ENCODE data around the gene REEP3. TPM values are rescaled to one million over a fixed set of nuclear protein-coding genes. Genes with fewer than 3 reads are reported as not detected.

Gene REEP3
- total and polyA plus RNA-seq, 2 of the 4 experiments (the other 2 are of a cell fraction), result 11.7 to 28.9 TPM

GRCh38 chr10:63641366-63641765 lies 120.2 kb downstream of the REEP3 start:
- Histone ChIP-seq H2AFZ (replicated peaks; ENCODE audit: low read length, poor library complexity) (no peak overlapping the region), H4K8ac (ENCODE audit: low read depth in 2 of 2, low read length in 2 of 2) (no peak overlapping the region), H2BK20ac (ENCODE audit: low read depth, low read length) (no peak overlapping the region), H4K5ac (ENCODE audit: low read depth, low read length) (no peak overlapping the region), H3K4ac (ENCODE audit: low read depth, low read length) (no peak overlapping the region), H4K20me1 (ENCODE audit: insufficient read depth, low read length) (no peaks in the 10 kb centered on the region), H3K23ac (ENCODE audit: low read depth, low read length) (no peak overlapping the region), H3K56ac (ENCODE audit: extremely low read depth, insufficient read depth, low read length) (no peak overlapping the region), H3K79me1 (ENCODE audit: low read depth in 1 of 2, low read length in 2 of 2) (no peaks in the 10 kb centered on the region), H3K27ac (ENCODE audit: insufficient read depth, low read length) (no peak overlapping the region), H2BK120ac (ENCODE audit: low read depth, low read length) (no peak overlapping the region), H3K4me3 (ENCODE audit: insufficient read depth, low read depth, low read length) (no peak overlapping the region), H2AK5ac (ENCODE audit: low read depth, low read length) (no peak overlapping the region), H2BK15ac (ENCODE audit: low read depth, low read length) (no peak overlapping the region), H3K9me3 (ENCODE audit: control insufficient read depth, insufficient read depth, low read length) (no peaks in the 10 kb centered on the region), H3K4me2 (ENCODE audit: low read depth, low read length) (no peak overlapping the region), H4K91ac (ENCODE audit: insufficient read depth, low read depth, low read length) (no peak overlapping the region), H3K18ac (ENCODE audit: low read depth, low read length) (no peak overlapping the region), H3K36me3 (ENCODE audit: control insufficient read depth, insufficient read depth, low read length) (no peaks in the 10 kb centered on the region), H3K27me3 (ENCODE audit: control insufficient read depth, insufficient read depth, low read length) (no peaks in the 10 kb centered on the region), H3K4me1 (ENCODE audit: control insufficient read depth, insufficient read depth, low read length) (peaks cover 2% of the 10 kb centered on the region; the same call in 1 of the 2 replicates), H2AK9ac (replicated peaks; ENCODE audit: low read depth, low read length, poor library complexity) (no peak overlapping the region), H3K9me1 (ENCODE audit: insufficient read depth, low read length) (no peaks in the 10 kb centered on the region), H3K14ac (replicated peaks; ENCODE audit: low read depth, low read length) (no peak overlapping the region), H3K9ac (ENCODE audit: low read depth, low read length) (no peak overlapping the region), H2BK5ac (ENCODE audit: low read depth, low read length, poor library complexity, severe bottlenecking) (no peak overlapping the region)
- in situ Hi-C loops (cut with MboI; ENCODE audit: low sequenced_read_pairs) (no loop called here), dilution Hi-C loops (cut with HindIII; ENCODE audit: low sequenced_read_pairs, unreplicated experiment) (no loop called here), intact Hi-C loops (cut with micrococcal nuclease) (no loop called here)
- ATAC-seq (ENCODE audit: low read depth), result no peak
- POLR2A ChIA-PET (ENCODE audit: unreplicated experiment), result interaction anchor here (0.6 kb wide), 1 partner anchor 20 kb away, joined by 3 read pairs; no protein-coding TSS in a partner anchor
- CTCF ChIA-PET, result interaction anchor here (0.6 kb wide), 1 partner anchor 41 kb away, joined by 5 read pairs; no protein-coding TSS in a partner anchor
- BruUV-seq (replicated peaks), result no TSS peak
- TF ChIP-seq NFE2L2 (IDR thresholded peaks at IDR 0.05; ENCODE audit: low read depth, low read length) (no peak), CEBPB (IDR thresholded peaks at IDR 0.05; ENCODE audit: low read depth, low read length) (no peak), MAFK (IDR thresholded peaks at IDR 0.05; ENCODE audit: low read depth, low read length) (no peak), MAZ (IDR thresholded peaks at IDR 0.05; ENCODE audit: borderline replicate concordance, low read depth, low read length) (no peak), BHLHE40 (IDR thresholded peaks at IDR 0.05; ENCODE audit: low read depth, low read length) (no peak), CHD1 (IDR thresholded peaks at IDR 0.05; ENCODE audit: low read depth, low read length) (no peak), CTCF (conservative IDR thresholded peaks at IDR 0.05; ENCODE audit: low read depth, low read length) (no peak)
- DNase-seq, result no peak

Measured in IMR-90 (cell line).